H1 (cell line): ENCODE results near the gene GLI1.

ENCODE experiments used
- CHD2 ChIP-seq: IDR thresholded peaks from 2 replicates; pipeline ENCODE4 v1.6.1; 2012; ENCODE audit warnings: low read length, improper control_type of control experiment
- CTCF ChIP-seq, 3 experiments: IDR thresholded peaks; 1 replicate in 2 of 3; 2 replicates in 1 of 3; pipeline versions ENCODE4 v1.5.1 to v1.6.1; 2011; ENCODE audit warnings: low read length in 3 of 3, mild to moderate bottlenecking in 3 of 3, inconsistent platforms in 2 of 3, low read depth in 1 of 3, moderate library complexity in 1 of 3; ENCODE audit not compliant: insufficient read depth in 1 of 3; ENCODE audit errors: control extremely low read depth in 1 of 3
- EZH2 ChIP-seq: fragments of 200-600 bp; sonication (generic); IDR thresholded peaks from 2 replicates; pipeline ENCODE4 v1.7.1; 2012; ENCODE audit warnings: low read depth, mild to moderate bottlenecking, moderate library complexity, low read length, inconsistent platforms; ENCODE audit not compliant: severe bottlenecking
- POLR2A ChIP-seq, 2 experiments: IDR thresholded peaks; 1 replicate in 1 of 2; 2 replicates in 1 of 2; pipeline ENCODE4 v1.6.1; 2011; ENCODE audit warnings: low read depth in 2 of 2, low read length in 2 of 2, mild to moderate bottlenecking in 2 of 2; ENCODE audit errors: control extremely low read depth in 1 of 2
- POU5F1 ChIP-seq: IDR thresholded peaks from 2 replicates; pipeline ENCODE4 v1.6.1; 2011; ENCODE audit warnings: low read depth, mild to moderate bottlenecking, low read length, moderate library complexity
- RAD21 ChIP-seq, 2 experiments: IDR thresholded peaks in 1 of 2; conservative IDR thresholded peaks in 1 of 2; 2 replicates each; pipeline ENCODE4 v1.6.1; 2011; ENCODE audit warnings: low read depth in 2 of 2, low read length in 2 of 2, improper control_type of control experiment in 1 of 2, inconsistent platforms in 1 of 2, mild to moderate bottlenecking in 1 of 2, moderate library complexity in 1 of 2
- RNF2 ChIP-seq: fragments of 200-900, 300-1000 bp; sonication (generic); IDR thresholded peaks from 2 replicates; pipeline ENCODE4 v1.7.1; 2016; ENCODE audit warnings: borderline replicate concordance, low read depth, mild to moderate bottlenecking, antibody characterized with exemption, low read length; ENCODE audit not compliant: poor library complexity, severe bottlenecking; ENCODE audit errors: missing control alignments
- TAF1 ChIP-seq: IDR thresholded peaks from 2 replicates; pipeline ENCODE4 v1.6.1; 2011; ENCODE audit warnings: mild to moderate bottlenecking, low read depth, low read length
- TBP ChIP-seq: IDR thresholded peaks from 2 replicates; pipeline ENCODE4 v1.6.1; 2011; ENCODE audit warnings: low read depth, low read length, improper control_type of control experiment

GRCh38 chr12:57518920-57519795, 59.6 kb downstream of the GLI1 start:
- TF ChIP-seq CTCF (IDR thresholded peaks at IDR 0.05; ENCODE audit: control extremely low read depth in 1 of 3, insufficient read depth in 1 of 3, low read depth in 1 of 3, low read length in 3 of 3) = no peak
- TF ChIP-seq TAF1 = no peak
- no peak for TF ChIP-seq POLR2A (IDR thresholded peaks at IDR 0.05; ENCODE audit: control extremely low read depth in 1 of 2, low read depth in 2 of 2, low read length in 2 of 2)
- TF ChIP-seq RAD21 (IDR thresholded peaks at IDR 0.05 in 1 of 2, conservative IDR thresholded peaks at IDR 0.05 in 1 of 2; ENCODE audit: low read depth in 2 of 2, low read length in 2 of 2) = no peak
- TF ChIP-seq CHD2 = no peak
- no peak for TF ChIP-seq RNF2
- no peak for TF ChIP-seq TBP
- no peak for TF ChIP-seq POU5F1
- no peak for TF ChIP-seq EZH2
